ENCODE results near the gene SHBG.

The SHBG gene

DNA sequence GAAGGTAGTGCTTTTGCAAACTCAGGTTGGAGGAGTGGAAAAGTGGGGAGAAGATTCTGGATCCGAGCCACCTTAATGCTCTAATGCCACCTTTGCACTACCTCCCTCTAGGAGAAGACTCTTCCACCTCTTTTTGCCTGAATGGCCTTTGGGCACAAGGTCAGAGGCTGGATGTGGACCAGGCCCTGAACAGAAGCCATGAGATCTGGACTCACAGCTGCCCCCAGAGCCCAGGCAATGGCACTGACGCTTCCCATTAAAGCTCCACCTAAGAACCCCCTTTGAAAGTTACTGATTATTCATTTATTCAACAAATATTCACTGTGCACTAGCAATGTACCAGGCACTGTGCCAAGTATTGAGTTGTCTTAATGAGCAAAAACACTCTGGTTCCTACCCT is 3.2 kb downstream of the SHBG start:
- Histone ChIP-seq H4K8ac (ENCODE audit: low read depth, low read length) (no peak overlapping the region), H3K79me1 (ENCODE audit: low read length) (no peaks in the 10 kb centered on the region), H3K23ac (ENCODE audit: low read length) (no peak overlapping the region), H4K91ac (ENCODE audit: low read depth, low read length) (no peak overlapping the region), H3K9me3 (ENCODE audit: insufficient read depth, low read depth, low read length) (peaks cover 1% of the 10 kb centered on the region), H2AK5ac (ENCODE audit: low read length) (no peak overlapping the region), H2BK5ac (ENCODE audit: low read depth, low read length, poor library complexity) (no peak overlapping the region), H3K4me1 (ENCODE audit: control insufficient read depth in 1 of 2, insufficient read depth in 2 of 2, low read length in 2 of 2) (no peaks in the 10 kb centered on the region), H3K9ac (ENCODE audit: low read length) (no peak overlapping the region), H2AFZ (ENCODE audit: insufficient read depth, low read length, poor library complexity) (no peak overlapping the region), H3K27ac (ENCODE audit: low read depth, low read length) (no peak overlapping the region), H2BK12ac (ENCODE audit: low read length) (no peak overlapping the region), H3K18ac (ENCODE audit: low read length) (no peak overlapping the region), H3K79me2 (ENCODE audit: control insufficient read depth, insufficient read depth, low read length, poor library complexity) (no peaks in the 10 kb centered on the region), H2BK120ac (ENCODE audit: insufficient read depth, low read length, poor library complexity) (no peak overlapping the region), H3K4ac (ENCODE audit: low read depth, low read length) (no peak overlapping the region), H3K14ac (ENCODE audit: low read length) (no peak overlapping the region), H3K4me2 (ENCODE audit: low read length) (no peak overlapping the region), H4K12ac (ENCODE audit: low read depth, low read length) (no peak overlapping the region), H3K27me3 (ENCODE audit: insufficient read depth, low read length) (no peaks in the 10 kb centered on the region), H3K36me3 (ENCODE audit: control insufficient read depth in 1 of 2, insufficient read depth in 2 of 2, low read length in 2 of 2) (no peaks in the 10 kb centered on the region), H3K4me3 (ENCODE audit: low read depth, low read length) (no peak overlapping the region)
- no CpG with 5 or more reads among the region's 2 CpGs for WGBS (ENCODE audit: extremely low coverage, insufficient coverage, insufficient read length)
- DNase-seq: no peak

GRCh38 chr17:7634384-7634783 is 4.4 kb downstream of the SHBG start:
- H3K79me1 ChIP-seq (ENCODE audit: low read length): no peaks in the 10 kb centered on the region
- no peak overlapping the region for H2AK5ac ChIP-seq (ENCODE audit: low read length)
- no peak overlapping the region for H2BK5ac ChIP-seq (ENCODE audit: low read depth, low read length, poor library complexity)
- H3K79me2 ChIP-seq (ENCODE audit: control insufficient read depth, insufficient read depth, low read length, poor library complexity): no peaks in the 10 kb centered on the region
- no peaks in the 10 kb centered on the region for H3K27me3 ChIP-seq (ENCODE audit: insufficient read depth, low read length)
- no peak overlapping the region for H3K4ac ChIP-seq (ENCODE audit: low read depth, low read length)
- no peak overlapping the region for H4K8ac ChIP-seq (ENCODE audit: low read depth, low read length)
- WGBS (ENCODE audit: extremely low coverage, insufficient coverage, insufficient read length): no CpG with 5 or more reads among the region's 5 CpGs
- no peaks in the 10 kb centered on the region for H3K36me3 ChIP-seq (ENCODE audit: control insufficient read depth in 1 of 2, insufficient read depth in 2 of 2, low read length in 2 of 2)
- no peak overlapping the region for H3K14ac ChIP-seq (ENCODE audit: low read length)
- no peak overlapping the region for H2AFZ ChIP-seq (ENCODE audit: insufficient read depth, low read length, poor library complexity)
- no peak overlapping the region for H3K4me2 ChIP-seq (ENCODE audit: low read length)
- H3K23ac ChIP-seq (ENCODE audit: low read length): no peak overlapping the region
- no peak overlapping the region for H3K4me3 ChIP-seq (ENCODE audit: low read depth, low read length)
- H3K27ac ChIP-seq (ENCODE audit: low read depth, low read length): no peak overlapping the region
- H3K18ac ChIP-seq (ENCODE audit: low read length): no peak overlapping the region
- no peak overlapping the region for H2BK120ac ChIP-seq (ENCODE audit: insufficient read depth, low read length, poor library complexity)
- no peak overlapping the region for H4K91ac ChIP-seq (ENCODE audit: low read depth, low read length)
- DNase-seq: peak in 1 of 2 donors; percentile 12
- no peak overlapping the region for H4K12ac ChIP-seq (ENCODE audit: low read depth, low read length)
- H3K9me3 ChIP-seq (ENCODE audit: insufficient read depth, low read depth, low read length): peaks cover 1% of the 10 kb centered on the region
- no peaks in the 10 kb centered on the region for H3K4me1 ChIP-seq (ENCODE audit: control insufficient read depth in 1 of 2, insufficient read depth in 2 of 2, low read length in 2 of 2)
- no peak overlapping the region for H3K9ac ChIP-seq (ENCODE audit: low read length)
- no peak overlapping the region for H2BK12ac ChIP-seq (ENCODE audit: low read length)

GRCh38 chr17:7636163-7636562 is 6.2 kb downstream of the SHBG start:
- Histone ChIP-seq H3K4me3 (ENCODE audit: low read depth, low read length) (no peak overlapping the region), H4K12ac (ENCODE audit: low read depth, low read length) (no peak overlapping the region), H3K79me2 (ENCODE audit: control insufficient read depth, insufficient read depth, low read length, poor library complexity) (no peaks in the 10 kb centered on the region), H2BK12ac (ENCODE audit: low read length) (no peak overlapping the region), H3K14ac (ENCODE audit: low read length) (no peak overlapping the region), H2BK120ac (ENCODE audit: insufficient read depth, low read length, poor library complexity) (no peak overlapping the region), H3K27ac (ENCODE audit: low read depth, low read length) (no peak overlapping the region), H3K27me3 (ENCODE audit: insufficient read depth, low read length) (no peaks in the 10 kb centered on the region), H2AK5ac (ENCODE audit: low read length) (no peak overlapping the region), H3K23ac (ENCODE audit: low read length) (no peak overlapping the region), H4K8ac (ENCODE audit: low read depth, low read length) (no peak overlapping the region), H2AFZ (ENCODE audit: insufficient read depth, low read length, poor library complexity) (no peak overlapping the region), H3K79me1 (ENCODE audit: low read length) (no peaks in the 10 kb centered on the region), H3K9ac (ENCODE audit: low read length) (no peak overlapping the region), H3K4ac (ENCODE audit: low read depth, low read length) (no peak overlapping the region), H3K9me3 (ENCODE audit: insufficient read depth, low read depth, low read length) (no peaks in the 10 kb centered on the region), H3K4me1 (ENCODE audit: control insufficient read depth in 1 of 2, insufficient read depth in 2 of 2, low read length in 2 of 2) (no peaks in the 10 kb centered on the region), H2BK5ac (ENCODE audit: low read depth, low read length, poor library complexity) (no peak overlapping the region), H3K18ac (ENCODE audit: low read length) (no peak overlapping the region), H4K91ac (ENCODE audit: low read depth, low read length) (no peak overlapping the region), H3K36me3 (ENCODE audit: control insufficient read depth in 1 of 2, insufficient read depth in 2 of 2, low read length in 2 of 2) (no peaks in the 10 kb centered on the region), H3K4me2 (ENCODE audit: low read length) (no peak overlapping the region)
- WGBS (ENCODE audit: extremely low coverage, insufficient coverage, insufficient read length): no CpG with 5 or more reads among the region's 5 CpGs
- DNase-seq: no peak

- no peaks in the 10 kb centered on the region for H3K79me2 ChIP-seq (ENCODE audit: control insufficient read depth, insufficient read depth, low read length, poor library complexity)
- H2BK12ac ChIP-seq (ENCODE audit: low read length): no peak overlapping the region
- no peaks in the 10 kb centered on the region for H3K4me1 ChIP-seq (ENCODE audit: control insufficient read depth in 1 of 2, insufficient read depth in 2 of 2, low read length in 2 of 2)
- no peaks in the 10 kb centered on the region for H3K27me3 ChIP-seq (ENCODE audit: insufficient read depth, low read length)
- H4K91ac ChIP-seq (ENCODE audit: low read depth, low read length): no peak overlapping the region
- no peak overlapping the region for H3K4ac ChIP-seq (ENCODE audit: low read depth, low read length)
- no peak overlapping the region for H3K23ac ChIP-seq (ENCODE audit: low read length)
- no CpG with 5 or more reads among the region's 26 CpGs for WGBS (ENCODE audit: extremely low coverage, insufficient coverage, insufficient read length)
- no peaks in the 10 kb centered on the region for H3K79me1 ChIP-seq (ENCODE audit: low read length)
- H4K12ac ChIP-seq (ENCODE audit: low read depth, low read length): no peak overlapping the region
- no peaks in the 10 kb centered on the region for H3K36me3 ChIP-seq (ENCODE audit: control insufficient read depth in 1 of 2, insufficient read depth in 2 of 2, low read length in 2 of 2)
- no peak overlapping the region for H3K4me2 ChIP-seq (ENCODE audit: low read length)
- H3K14ac ChIP-seq (ENCODE audit: low read length): no peak overlapping the region
- H2BK5ac ChIP-seq (ENCODE audit: low read depth, low read length, poor library complexity): no peak overlapping the region
- no peak overlapping the region for H2BK120ac ChIP-seq (ENCODE audit: insufficient read depth, low read length, poor library complexity)
- H3K9me3 ChIP-seq (ENCODE audit: insufficient read depth, low read depth, low read length): no peaks in the 10 kb centered on the region
- DNase-seq: no peak
- H2AFZ ChIP-seq (ENCODE audit: insufficient read depth, low read length, poor library complexity): no peak overlapping the region
- H4K8ac ChIP-seq (ENCODE audit: low read depth, low read length): no peak overlapping the region
- no peak overlapping the region for H2AK5ac ChIP-seq (ENCODE audit: low read length)
- no peak overlapping the region for H3K9ac ChIP-seq (ENCODE audit: low read length)
- no peak overlapping the region for H3K27ac ChIP-seq (ENCODE audit: low read depth, low read length)
- H3K18ac ChIP-seq (ENCODE audit: low read length): no peak overlapping the region
- H3K4me3 ChIP-seq (ENCODE audit: low read depth, low read length): no peak overlapping the region
These were observed 10.8 kb downstream of the SHBG start for GRCh38 chr17:7640783-7641182.
